H1 (cell line): ENCODE measurements around the gene ABCG1. TPM values are rescaled to one million over a fixed set of nuclear protein-coding genes. Genes with fewer than 3 reads are reported as not detected.

Experiments
- ASH2L ChIP-seq: fragments of 200-600, 300-600 bp; sonication (generic); IDR thresholded peaks from one replicate; pipeline ENCODE4 v1.7.1; 2017; ENCODE audit warnings: low read length
- CEBPB ChIP-seq: IDR thresholded peaks from 2 replicates; pipeline ENCODE4 v1.6.1; 2012; ENCODE audit warnings: low read depth, low read length
- CTBP2 ChIP-seq: IDR thresholded peaks from 2 replicates; pipeline ENCODE4 v1.7.0; 2011; ENCODE audit warnings: borderline replicate concordance, mild to moderate bottlenecking, moderate library complexity, mixed read lengths, low read length; ENCODE audit not compliant: insufficient read depth, insufficient read length
- EZH2 ChIP-seq: fragments of 200-600 bp; sonication (generic); IDR thresholded peaks from 2 replicates; pipeline ENCODE4 v1.7.1; 2012; ENCODE audit warnings: low read depth, mild to moderate bottlenecking, moderate library complexity, low read length, inconsistent platforms; ENCODE audit not compliant: severe bottlenecking
- POLR2A ChIP-seq, 2 experiments: IDR thresholded peaks; 1 replicate in 1 of 2; 2 replicates in 1 of 2; pipeline ENCODE4 v1.6.1; 2011; ENCODE audit warnings: low read depth in 2 of 2, low read length in 2 of 2, mild to moderate bottlenecking in 2 of 2; ENCODE audit errors: control extremely low read depth in 1 of 2
- SAP30 ChIP-seq: fragments of 300-600 bp; sonication (generic); IDR thresholded peaks from 2 replicates; pipeline ENCODE4 v1.7.1; 2012; ENCODE audit warnings: low read length, moderate library complexity, mild to moderate bottlenecking, inconsistent platforms; ENCODE audit not compliant: insufficient read depth, insufficient replicate concordance
- SUZ12 ChIP-seq: fragments of 200-600 bp; sonication (generic); IDR thresholded peaks from 2 replicates; pipeline ENCODE4 v1.6.1; 2012; ENCODE audit warnings: mild to moderate bottlenecking, inconsistent platforms, low read length, moderate library complexity, mixed read lengths
- YY1 ChIP-seq: IDR thresholded peaks from 2 replicates; pipeline ENCODE4 v1.6.1; 2011; ENCODE audit warnings: low read depth, mild to moderate bottlenecking, low read length
- polyA plus RNA-seq, 7 experiments: library from polyadenylated mRNA; depleted of rRNA in 3 of 7; stranded (reverse) in 5 of 7; unstranded in 2 of 7; fragments of >200 nt in 5 of 7; fragments of 200-250 nt in 2 of 7; gene quantifications; 1 replicate in 5 of 7; 2 replicates in 1 of 7; 4 replicates in 1 of 7; pipeline versions ENCODE4 v1.2.1 to v1.2.3, GENCODE V29; 2011 to 2013; ENCODE audit warnings: missing spikeins in 2 of 7, mixed read lengths in 2 of 7
- total RNA-seq: library from RNA; stranded (reverse); fragmentation: NEBNext Ultra II Directional; extraction: Animal tissue kit (Norgen Biotek cat#: 25700); gene quantifications from 2 replicates; pipeline ENCODE4 v1.2.1, GENCODE V29; 2021
- TF ChIP-seq, protein P1 (sequence below): IDR thresholded peaks from 2 replicates; pipeline ENCODE4 v1.6.1; 2012; ENCODE audit warnings: inconsistent platforms

Gene ABCG1
- total and polyA plus RNA-seq, 2 of the 8 experiments (the other 6 are each of a cell fraction or from before 2014, with no cell fraction given): 2.1 to 4.0 TPM

DNA sequence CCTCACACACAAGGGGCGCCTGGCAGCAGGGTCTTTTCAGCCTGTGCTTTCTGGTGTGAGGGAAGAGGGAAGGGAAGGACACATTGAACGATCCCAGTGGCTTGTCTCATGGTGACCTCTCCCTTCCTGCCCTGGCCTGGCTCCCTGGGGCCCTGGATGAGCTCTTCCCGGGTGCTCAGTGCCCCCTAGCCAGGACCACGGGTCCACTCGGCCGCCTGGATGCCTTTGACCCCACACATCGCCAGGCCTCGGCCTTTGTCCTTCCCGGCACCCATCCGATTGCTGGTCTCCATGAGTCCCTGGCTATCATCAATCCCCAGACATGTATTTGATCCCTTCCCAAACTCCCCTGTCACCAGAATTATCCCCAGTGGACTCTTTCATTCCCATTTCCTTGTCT is 102.3 kb downstream of the ABCG1 start (continued):
- TF ChIP-seq ASH2L (no peak), SAP30 (no peak), EZH2 (no peak), CEBPB (no peak), YY1 (no peak), POLR2A (IDR thresholded peaks at IDR 0.05; ENCODE audit: control extremely low read depth in 1 of 2, low read depth in 2 of 2, low read length in 2 of 2) (no peak), CTBP2 (no peak), SUZ12 (no peak)
- TF ChIP-seq, protein P1, sequence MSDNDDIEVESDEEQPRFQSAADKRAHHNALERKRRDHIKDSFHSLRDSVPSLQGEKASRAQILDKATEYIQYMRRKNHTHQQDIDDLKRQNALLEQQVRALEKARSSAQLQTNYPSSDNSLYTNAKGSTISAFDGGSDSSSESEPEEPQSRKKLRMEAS: no peak
